ENCODE data around the gene MAST4.

MAST4 gene

GRCh38 chr5:67189079-67189354 lies 592.8 kb downstream of the MAST4 start:
- DNase-seq (ENCODE audit: low spot score), result no peak

DNA sequence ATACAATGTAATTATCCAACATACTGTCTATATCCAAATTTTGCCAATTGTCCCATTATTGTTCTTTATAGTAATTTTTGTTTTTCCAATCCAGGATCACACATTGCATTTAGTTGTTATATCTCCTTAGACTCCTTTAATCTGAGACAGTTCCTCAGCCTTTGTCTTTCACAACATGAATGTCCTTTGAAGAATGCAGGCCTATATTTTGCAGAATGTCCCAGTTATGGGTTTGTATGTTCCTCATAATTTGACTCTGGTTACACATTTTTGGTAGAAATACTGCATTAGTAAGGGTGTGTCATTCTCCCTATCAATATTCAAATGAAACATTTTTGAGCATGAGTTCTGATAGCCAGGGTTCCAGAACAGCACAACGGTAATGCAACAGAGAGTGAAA lies 593.7 kb downstream of the MAST4 start:
- DNase-seq (ENCODE audit: low spot score), result no peak

DNA sequence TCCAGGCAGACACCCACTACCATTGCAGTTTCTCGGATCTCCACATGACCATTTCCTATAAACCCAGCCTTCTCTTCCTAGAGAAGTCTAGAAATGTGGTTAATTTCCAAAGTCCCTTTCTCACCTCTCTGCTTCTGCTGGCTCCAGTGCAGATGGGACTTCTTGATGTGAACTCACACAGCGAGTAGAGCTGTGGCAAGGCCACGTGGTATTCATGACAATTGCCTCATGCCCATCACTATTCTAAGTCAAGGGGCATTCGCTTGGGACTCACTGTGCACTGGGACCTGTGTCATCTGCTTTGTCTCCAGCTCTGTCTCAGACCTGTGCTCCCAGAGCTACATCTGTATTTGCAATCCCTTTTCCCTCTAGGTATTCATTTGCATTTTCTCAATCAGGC lies 594.2 kb downstream of the MAST4 start:
- no peak for DNase-seq (ENCODE audit: low spot score)

GRCh38 chr5:67190861-67191260 lies 594.7 kb downstream of the MAST4 start:
- no peak for DNase-seq (ENCODE audit: low spot score)

DNA sequence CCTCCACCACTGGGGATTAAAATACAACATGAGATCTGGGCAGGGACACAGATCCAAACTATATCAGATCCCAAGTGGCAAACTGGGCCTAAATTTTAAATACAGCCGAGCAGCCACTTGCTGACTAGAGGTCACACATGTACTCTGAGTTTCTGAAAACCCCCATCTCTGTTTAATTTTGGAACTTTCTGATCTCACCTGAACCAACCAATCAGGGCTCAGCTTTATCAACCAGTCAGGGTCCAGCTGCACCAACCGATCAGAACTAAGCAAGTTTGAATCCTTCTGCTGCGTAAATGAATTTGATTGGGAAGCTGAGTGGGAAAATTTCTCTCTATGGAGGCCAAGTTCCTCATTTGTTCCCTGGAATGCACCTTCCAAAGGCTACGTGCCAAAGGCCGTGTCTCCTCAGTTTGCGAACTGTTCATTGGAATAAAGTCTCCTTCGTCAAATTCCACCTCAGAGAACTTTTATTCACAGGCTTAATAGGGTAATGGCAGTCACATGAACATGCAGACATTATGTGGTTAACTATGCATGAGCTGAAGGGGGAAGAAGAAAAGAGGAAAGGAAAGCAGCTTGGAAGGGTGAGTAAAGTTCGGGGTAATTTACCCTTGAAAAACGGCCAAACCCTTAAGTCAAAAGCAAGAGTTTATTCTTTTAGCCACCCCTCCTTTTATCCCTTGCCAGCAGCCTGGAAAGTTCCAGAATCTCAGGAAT lies 596.7 kb downstream of the MAST4 start:
- DNase-seq (ENCODE audit: low spot score), result no peak

GRCh38 chr5:67193439-67193807 lies 597.2 kb downstream of the MAST4 start:
- no peak for DNase-seq (ENCODE audit: low spot score)

- DNase-seq (ENCODE audit: low spot score), result no peak
These were observed 598.0 kb downstream of the MAST4 start for GRCh38 chr5:67194166-67194565.

GRCh38 chr5:67195406-67196275 lies 599.4 kb downstream of the MAST4 start:
- DNase-seq (ENCODE audit: low spot score), result no peak

DNA sequence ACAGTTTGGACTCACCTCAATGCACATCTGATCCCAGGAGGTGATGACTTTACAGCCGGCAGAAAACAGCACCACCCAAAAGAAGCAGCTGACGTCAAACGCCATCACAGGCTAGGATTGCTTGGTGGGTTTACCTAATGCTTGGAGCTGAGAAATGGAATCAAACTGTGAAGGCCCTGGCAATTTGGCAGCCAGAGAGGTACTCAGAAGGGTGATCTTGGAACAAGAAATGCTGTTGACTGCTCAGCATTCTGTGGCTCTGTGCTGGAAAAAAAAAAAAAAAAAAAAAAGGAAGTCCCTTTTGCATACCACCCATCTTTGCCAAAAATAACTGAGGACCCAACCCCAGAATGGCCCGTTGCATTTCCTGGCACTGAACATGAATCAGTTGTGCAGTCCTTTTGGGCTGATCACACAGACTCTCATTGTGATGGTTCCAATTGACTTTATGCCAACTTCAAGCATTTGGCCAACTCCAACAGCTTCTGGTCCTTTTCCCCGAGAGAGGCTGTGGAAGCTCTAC lies 600.4 kb downstream of the MAST4 start, which contains the start of gene CD180:
CD180 (minus strand) TSS at position 263 of the 523 bp plus-strand sequence; CDS start at position 105, 158 bp downstream.
- no peak for DNase-seq (ENCODE audit: low spot score)

- no peak for DNase-seq (ENCODE audit: low spot score)
These were observed 601.3 kb downstream of the MAST4 start for GRCh38 chr5:67197536-67197935.

DNA sequence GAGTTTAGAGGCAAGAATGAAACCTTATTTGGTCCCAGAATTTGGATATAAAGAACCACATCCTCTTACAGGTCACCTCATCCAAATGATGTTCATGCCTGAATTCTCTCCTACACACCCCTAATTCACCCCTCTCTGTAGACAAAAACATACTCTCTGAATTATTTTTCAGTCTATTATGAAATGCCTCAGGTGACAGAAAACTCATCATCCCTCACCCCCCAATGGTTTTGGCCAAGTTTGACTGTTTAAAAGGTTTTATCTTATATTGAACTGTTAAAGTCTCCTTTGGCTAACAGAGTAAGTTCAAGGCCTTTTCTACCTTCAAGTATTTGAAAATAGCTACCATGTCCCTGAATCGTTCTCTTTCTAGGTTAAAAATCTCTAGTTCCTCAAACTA lies 602.7 kb downstream of the MAST4 start:
- DNase-seq (ENCODE audit: low spot score), result no peak

DNA sequence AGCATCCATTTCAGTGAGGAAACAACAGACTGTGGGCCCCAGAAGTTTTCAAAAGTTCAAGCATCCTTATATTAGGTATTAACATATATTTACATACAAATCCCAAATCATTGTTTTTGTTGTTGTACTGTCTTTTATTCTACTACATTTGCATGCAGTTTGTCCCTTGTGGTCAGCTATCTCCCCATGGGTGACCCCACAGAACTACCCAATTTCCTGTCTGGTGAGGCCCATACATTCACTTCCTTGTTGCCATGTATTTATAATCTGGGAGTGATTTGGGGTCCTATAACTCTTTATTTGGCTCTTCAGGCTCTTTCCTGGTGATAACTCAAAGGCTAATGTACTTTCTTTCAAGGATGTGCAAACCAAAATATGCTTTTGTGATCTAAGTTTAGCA lies 603.7 kb downstream of the MAST4 start:
- no peak for DNase-seq (ENCODE audit: low spot score)

GRCh38 chr5:67200809-67201562 lies 604.8 kb downstream of the MAST4 start:
- no peak for DNase-seq (ENCODE audit: low spot score)

DNA sequence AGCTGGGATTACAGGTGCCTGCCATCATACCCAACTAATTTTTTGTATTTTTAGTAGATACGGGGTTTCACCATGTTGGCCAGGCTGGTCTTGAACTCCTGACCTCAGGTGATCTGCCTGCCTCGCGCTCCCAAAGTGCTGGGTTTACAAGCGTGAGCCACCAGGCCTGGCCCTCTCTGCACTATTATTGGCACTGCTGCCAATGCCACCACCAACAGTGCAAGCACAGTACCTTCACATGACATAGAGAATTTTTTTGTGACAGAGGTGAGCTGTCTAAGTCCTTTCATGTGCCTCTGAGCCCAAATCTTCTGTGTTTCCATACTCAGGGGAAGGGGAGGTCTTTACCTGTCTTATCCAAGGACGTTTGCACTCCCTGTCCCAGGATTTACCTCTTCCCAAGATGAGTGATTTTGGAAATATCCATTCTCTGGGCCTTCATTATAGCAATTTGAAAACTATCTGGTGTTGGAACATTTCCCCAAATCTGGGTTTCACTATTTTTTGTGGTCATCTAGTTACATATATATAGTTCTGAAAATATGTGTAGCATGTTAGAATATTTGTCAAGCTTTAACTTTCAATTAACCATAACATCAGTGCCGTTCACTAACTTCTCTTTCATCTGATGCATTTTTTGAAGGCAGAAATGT lies 605.8 kb downstream of the MAST4 start:
- DNase-seq (ENCODE audit: low spot score), result no peak

DNA sequence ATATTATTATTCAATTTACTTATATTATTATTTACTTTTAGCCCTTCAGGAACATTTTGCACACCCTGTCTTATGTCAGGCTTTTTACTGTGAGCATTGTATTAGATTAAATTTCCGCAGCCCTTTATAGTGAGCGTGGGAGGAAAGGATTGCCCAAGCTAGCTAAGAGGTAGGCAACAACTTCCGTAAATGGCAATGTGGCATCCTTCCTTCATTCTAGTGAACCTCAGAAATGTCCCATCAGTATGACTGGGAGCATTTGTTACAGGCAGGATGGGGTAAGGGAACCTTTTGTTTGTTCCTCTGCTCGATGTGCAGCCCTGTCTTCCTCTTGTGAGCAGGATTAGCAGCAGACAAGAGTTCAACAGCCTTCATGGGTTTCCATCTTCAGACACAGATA lies 606.6 kb downstream of the MAST4 start:
- no peak for DNase-seq (ENCODE audit: low spot score)

DNA sequence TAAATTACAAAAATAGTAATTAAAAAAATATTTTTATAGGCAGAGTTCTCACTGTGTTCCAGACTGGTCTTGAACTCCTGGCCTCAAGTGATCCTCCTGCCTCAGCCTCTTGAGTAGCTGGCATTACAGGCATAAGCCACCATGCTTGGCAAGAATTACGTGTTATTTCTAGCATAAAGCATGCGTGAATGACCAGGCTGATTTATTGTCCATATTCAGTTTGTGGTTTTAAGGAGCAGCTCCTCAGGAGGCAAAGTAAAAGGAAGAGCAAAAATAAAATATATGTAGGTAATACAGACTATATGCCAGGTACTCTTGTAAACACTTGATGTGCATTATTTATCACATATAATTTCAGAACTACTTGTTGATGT lies 607.5 kb downstream of the MAST4 start:
- DNase-seq (ENCODE audit: low spot score), result no peak

DNA sequence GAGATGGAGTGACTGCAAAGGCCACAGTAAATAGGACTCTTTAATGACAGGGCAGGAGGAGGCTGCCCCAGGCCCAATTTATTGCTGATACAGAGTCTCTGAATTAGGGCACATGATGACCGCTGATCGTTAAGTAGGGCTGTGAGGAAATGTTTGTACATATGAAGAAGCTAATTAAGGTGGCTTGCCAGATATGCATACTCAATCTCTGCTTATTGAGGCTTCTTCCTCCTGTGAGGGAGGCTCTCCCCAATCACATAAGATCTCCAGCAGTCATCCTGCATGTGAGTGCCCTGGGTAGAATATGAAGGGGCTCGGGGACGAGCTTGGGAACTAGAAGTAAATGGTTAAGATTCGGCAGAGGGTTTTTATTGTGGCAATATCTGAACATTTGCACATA lies 608.6 kb downstream of the MAST4 start:
- no peak for DNase-seq (ENCODE audit: low spot score)

- DNase-seq (ENCODE audit: low spot score), result no peak
These were observed 609.8 kb downstream of the MAST4 start for GRCh38 chr5:67205981-67206380.

DNA sequence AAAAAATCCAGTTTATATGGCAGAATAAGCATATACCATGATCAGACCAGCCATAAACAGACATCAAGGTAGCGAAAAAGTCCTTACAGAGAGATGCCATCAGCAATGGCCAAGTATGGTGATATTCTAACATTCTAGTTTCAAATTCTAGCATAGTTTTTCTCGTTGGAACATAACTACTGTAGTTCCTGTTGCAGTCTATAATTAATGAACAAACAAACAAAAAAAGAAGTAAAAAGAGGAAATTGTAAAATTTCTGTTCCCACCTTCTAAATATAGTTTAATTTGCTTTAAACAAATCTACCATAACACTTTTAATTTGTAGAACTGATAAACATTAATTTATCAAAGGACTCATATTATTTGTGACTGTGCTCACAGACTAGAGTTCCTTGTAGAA lies 610.3 kb downstream of the MAST4 start:
- DNase-seq (ENCODE audit: low spot score), result no peak

- DNase-seq (ENCODE audit: low spot score), result no peak
These were observed 610.7 kb downstream of the MAST4 start for GRCh38 chr5:67206929-67207328.

DNA sequence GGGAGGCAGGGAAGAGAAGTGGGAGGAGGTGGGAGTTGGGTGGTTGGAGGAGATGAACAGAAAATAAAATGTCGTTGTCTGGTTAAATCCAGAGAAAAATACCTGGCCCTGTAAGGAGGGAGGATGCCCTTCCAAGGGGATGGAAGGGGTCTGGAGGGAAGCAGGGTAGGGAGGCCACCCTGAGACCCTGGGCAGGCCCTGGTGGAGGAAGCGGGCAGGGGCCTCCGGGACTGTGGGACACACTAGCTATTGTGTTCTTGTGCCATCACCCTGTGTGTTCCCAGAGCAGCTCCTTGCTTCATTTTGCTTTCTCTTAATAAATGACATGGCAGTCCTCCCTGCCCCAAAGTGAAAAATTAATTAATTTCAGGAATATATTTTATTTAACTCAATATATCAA lies 612.2 kb downstream of the MAST4 start:
- DNase-seq (ENCODE audit: low spot score), result no peak

GRCh38 chr5:67209141-67209771 lies 613.1 kb downstream of the MAST4 start:
- peak; percentile 62 for DNase-seq (ENCODE audit: low spot score)

Measured in kidney capillary endothelial cell (primary cell).